GM19238 (cell line): ENCODE measurements around the gene PNKP.

Experiments used
- DNase-seq: peaks from one replicate; pipeline ENCODE4 v3.0.0; 2011; ENCODE audit warnings: low spot score; ENCODE audit not compliant: insufficient read length

The PNKP gene

GRCh38 chr19:49847731-49848696, 19.4 kb downstream of the PNKP start:
- no peak for DNase-seq

GRCh38 chr19:49846408-49846807, 21.0 kb downstream of the PNKP start:
- no peak for DNase-seq

DNA sequence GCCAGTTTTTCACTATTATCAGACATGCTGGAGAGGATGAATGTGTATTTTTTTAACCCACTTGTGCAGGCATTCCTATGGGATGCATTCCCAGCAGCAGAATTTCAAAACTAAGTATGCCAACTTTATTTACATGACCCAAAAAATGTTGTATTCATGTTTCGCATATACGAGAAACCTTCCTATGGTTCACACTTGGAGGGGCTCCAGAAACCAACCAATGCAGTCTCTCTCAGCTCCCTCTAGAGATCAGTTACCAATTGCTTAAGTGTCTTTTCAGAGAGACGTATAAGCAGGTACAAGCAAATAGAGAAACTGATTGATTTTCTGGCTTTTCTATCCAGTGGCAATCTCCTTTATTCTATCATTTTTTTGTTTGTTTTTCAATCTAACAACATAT, 22.0 kb downstream of the PNKP start:
- DNase-seq, result no peak

DNA sequence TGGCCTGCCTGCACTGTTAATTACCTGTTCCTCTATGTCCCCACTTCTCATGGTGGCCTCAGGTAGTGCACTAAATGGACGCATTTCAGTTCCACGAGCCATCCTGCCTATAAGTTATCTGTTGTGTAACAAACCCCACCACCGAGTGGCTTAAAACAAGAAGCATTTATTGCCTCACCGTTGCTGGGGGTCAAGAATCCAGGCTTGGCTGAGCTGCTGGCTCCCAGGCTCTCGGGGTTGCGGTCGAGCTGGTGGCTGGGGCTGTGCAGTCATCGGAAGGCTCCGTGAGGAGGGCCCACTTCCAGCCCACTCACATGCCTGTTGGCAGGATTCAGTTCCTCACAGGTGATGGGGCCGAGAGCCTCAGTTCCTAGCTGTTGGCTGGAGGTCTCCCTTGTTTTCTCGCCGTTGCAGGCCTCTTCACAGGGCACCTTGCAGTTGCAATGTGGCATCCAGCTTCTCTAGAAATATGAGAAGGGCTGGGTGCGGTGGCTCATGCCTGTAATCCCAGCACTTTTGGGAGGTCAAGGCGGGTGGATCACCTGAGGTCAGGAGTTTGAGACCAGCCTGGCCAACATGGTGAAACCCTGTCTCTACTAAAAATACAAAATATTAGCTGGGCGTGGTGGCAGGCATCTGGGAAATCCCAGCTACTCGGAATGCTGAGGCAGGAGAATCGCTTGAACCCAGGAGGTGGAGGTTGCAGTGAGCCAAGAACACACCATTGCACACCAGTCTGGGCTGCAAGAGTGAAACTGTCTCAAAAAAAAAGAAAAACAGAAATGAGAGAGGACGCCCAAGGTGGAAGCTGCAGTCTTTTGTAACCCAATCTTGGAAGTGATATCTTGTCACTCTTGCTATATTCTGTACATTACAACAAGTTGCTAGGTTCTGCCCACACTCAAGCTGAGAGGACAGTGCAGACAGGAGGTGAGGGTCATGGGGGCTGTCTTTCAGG, 23.0 kb downstream of the PNKP start:
- no peak for DNase-seq

GRCh38 chr19:49843265-49843664, 24.1 kb downstream of the PNKP start:
- DNase-seq, result no peak

DNA sequence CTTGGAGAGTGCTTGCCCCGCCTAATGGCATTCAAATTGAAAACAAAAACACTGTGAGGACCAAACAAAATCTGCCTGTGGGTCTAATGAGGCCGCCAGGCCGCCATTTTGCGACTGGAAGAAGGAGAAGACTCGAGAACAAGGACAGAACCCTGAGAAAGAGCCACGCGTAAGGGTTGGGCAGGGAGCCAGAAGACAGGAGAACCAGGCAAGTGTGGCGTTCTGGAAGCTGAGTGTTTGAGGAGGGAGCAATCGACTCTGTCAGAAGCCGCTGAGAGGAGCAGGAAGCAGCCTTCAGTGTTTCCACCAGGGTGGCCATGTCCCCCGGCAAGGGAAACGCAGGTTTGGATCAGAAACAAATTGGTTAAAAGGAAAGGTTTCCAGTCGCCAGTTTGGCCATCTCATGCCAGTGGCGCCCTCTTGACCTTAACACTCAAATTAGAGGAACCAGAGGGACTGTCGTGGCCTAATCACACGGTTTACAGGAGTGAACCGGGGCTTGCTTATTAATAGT, 26.6 kb downstream of the PNKP start:
- no peak for DNase-seq

GRCh38 chr19:49840321-49840720, 27.1 kb downstream of the PNKP start:
- no peak for DNase-seq

- DNase-seq, result no peak
These were observed 27.7 kb downstream of the PNKP start for GRCh38 chr19:49839713-49840112.

- no peak for DNase-seq
These were observed 28.3 kb downstream of the PNKP start for GRCh38 chr19:49838885-49839588.

DNA sequence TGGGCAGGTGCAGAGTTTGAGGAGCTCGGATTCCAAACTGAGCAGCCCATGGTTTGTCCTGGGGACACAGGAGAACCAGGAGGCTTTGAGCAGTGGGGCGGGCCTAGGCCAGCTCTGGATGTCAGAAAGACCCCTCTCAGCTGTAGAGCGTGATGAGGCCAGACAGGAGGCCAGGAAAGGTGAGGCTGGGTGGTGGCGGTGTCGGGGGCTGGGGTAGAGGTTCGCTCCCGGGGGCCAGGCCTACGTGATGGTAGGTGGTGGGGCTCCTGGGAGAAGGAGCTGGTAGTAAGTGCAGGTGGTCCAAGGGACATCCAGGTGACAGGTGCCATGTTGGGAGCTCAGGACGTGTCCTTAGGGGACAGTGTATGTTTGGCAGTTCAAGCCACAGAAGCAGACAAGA, 30.0 kb downstream of the PNKP start:
- no peak for DNase-seq

DNA sequence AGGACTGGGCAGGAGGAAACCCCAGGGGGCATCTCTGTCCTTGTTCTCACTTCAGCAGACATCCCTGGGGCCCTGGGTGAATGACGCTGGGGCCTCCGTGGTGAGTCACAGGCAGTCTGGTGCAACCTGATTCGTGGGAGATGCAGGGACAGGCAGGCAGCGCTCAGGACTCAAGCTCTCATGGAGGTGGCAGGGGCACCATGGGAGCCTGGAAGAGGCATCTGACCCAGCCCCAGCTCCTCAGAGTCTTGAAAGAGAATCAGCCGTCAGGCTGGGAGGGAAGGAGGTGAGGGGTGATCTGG, 30.4 kb downstream of the PNKP start:
- DNase-seq, result no peak

- DNase-seq, result no peak
These were observed 31.0 kb downstream of the PNKP start for GRCh38 chr19:49836176-49837008.

GRCh38 chr19:49835562-49835961, 31.8 kb downstream of the PNKP start:
- DNase-seq, result no peak

GRCh38 chr19:49833599-49833998, 33.8 kb downstream of the PNKP start:
- DNase-seq, result no peak

- DNase-seq, result no peak
These were observed 34.8 kb downstream of the PNKP start for GRCh38 chr19:49832556-49832955.

- no peak for DNase-seq
These were observed 35.8 kb downstream of the PNKP start for GRCh38 chr19:49831592-49831991.

- DNase-seq, result no peak
These were observed 36.6 kb downstream of the PNKP start for GRCh38 chr19:49830766-49831165.

GRCh38 chr19:49829721-49830120, 37.7 kb downstream of the PNKP start:
- DNase-seq, result no peak

DNA sequence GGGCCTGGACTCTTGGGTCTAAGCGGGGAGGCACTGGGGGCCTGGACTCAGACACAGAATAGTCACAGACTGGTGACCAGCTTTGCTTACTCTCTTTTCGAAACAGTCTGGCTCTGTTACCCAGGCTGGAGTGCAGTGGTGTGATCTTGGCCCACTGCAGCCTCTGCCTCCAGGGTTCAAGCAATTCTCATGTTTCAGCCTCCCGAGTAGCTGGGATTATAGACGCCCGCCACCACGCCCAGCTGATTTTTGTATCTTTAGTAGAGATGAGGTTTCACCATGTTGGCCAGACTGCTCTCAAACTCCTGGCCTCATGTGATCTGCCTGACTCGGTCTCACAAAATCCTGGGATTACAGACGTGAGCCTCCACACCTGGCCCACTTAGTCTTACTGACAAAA, 38.2 kb downstream of the PNKP start:
- DNase-seq, result no peak

DNA sequence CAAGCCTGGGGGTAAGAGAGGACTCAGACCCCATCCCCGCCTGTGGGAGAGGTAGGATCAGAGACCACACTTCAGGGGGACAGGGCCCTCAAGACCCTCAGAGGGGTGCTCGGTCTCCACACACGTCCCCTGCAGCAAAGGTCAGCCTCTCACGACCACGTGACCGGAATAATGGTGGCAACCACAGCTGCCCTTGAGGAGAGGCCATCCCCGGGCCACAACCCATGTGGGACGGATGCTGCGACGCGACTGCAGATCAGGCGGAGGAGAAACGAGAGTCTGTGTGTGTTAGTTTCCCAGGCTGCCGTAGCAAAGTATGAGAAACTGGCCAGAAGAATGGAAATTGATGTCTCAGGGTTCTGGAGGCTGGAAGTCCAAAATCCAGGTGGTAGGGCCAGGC, 40.3 kb downstream of the PNKP start:
- DNase-seq, result no peak

DNA sequence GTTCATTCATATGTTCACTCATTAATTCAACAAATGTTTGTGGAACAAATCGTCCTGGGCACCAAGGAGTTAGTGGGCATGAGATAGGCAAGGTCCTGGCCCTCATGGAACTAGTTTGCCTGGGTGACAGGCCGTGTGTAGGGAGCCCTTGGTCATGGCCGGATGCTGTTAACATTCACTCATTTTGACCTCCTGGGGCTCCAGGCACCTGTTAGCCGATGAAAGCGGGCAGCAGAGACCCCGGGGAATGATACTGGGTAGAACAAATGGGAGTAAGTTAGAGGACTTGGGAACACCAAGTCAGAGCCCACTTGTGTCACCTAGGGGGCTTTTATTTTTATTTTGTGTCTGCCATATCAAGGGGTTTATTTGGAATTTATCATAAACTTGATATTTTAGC, 42.7 kb downstream of the PNKP start:
- no peak for DNase-seq
